K562 (cell line): ENCODE results near the gene NOLC1. TPM values are rescaled to one million over a fixed set of nuclear protein-coding genes. Genes with fewer than 3 reads are reported as not detected.

Experiments
- CXXC5 ChIP-seq: fragments of 250-450 bp; sonication (Bioruptor Pico); IDR thresholded peaks from 2 replicates; pipeline ENCODE4 v1.8.0; 2022; ENCODE audit warnings: inconsistent platforms, mild to moderate bottlenecking, moderate library complexity
- HDAC2 ChIP-seq: fragments of 450-650 bp; IDR thresholded peaks from 2 replicates; pipeline ENCODE4 v1.6.1; 2016; ENCODE audit warnings: mild to moderate bottlenecking
- PHB ChIP-seq: fragments of 250-450 bp; sonication (Bioruptor Pico); IDR thresholded peaks from 2 replicates; pipeline ENCODE4 v1.5.0; 2021
- POLR2A ChIP-seq: fragments of 450-650 bp; conservative IDR thresholded peaks from 2 replicates; pipeline ENCODE4 v1.6.1; 2016
- POLR2H ChIP-seq: IDR thresholded peaks from 2 replicates; pipeline ENCODE4 v1.6.1; 2016; ENCODE audit warnings: missing genetic modification characterization, low read depth, mild to moderate bottlenecking, control low read depth, missing compliant biosample characterization, moderate library complexity
- RAD21 ChIP-seq, 2 experiments: fragments of 250-450 bp in 1 of 2; fragments of 450-650 bp in 1 of 2; sonication (Bioruptor Pico) in 1 of 2; formaldehyde crosslinking in 1 of 2; IDR thresholded peaks in 1 of 2; conservative IDR thresholded peaks in 1 of 2; 2 replicates each; pipeline versions ENCODE4 v1.4.0 to v1.8.0; 2020 to 2022; ENCODE audit warnings: mild to moderate bottlenecking in 2 of 2, moderate library complexity in 1 of 2
- SMAD3 ChIP-seq: fragments of 450-650 bp; formaldehyde crosslinking; conservative IDR thresholded peaks from 2 replicates; pipeline ENCODE4 v1.4.0; 2020; ENCODE audit warnings: mild to moderate bottlenecking
- ZNF239 ChIP-seq: fragments of 250-450 bp; sonication (Bioruptor Pico); IDR thresholded peaks from 2 replicates; pipeline ENCODE4 v1.4.0; 2020; ENCODE audit warnings: mild to moderate bottlenecking
- ZNF280B ChIP-seq: fragments of 250-450 bp; sonication (Bioruptor Pico); IDR thresholded peaks from 2 replicates; pipeline ENCODE4 v1.5.1; 2021; ENCODE audit warnings: mild to moderate bottlenecking
- polyA plus RNA-seq, 8 experiments: library from polyadenylated mRNA; depleted of rRNA in 4 of 8; stranded (reverse) in 5 of 8; unstranded in 3 of 8; fragments of >200 nt; fragmentation: Nextera tagmentation in 2 of 8; fragmentation: Illumina TruSeq in 1 of 8; extraction: Ambion mirVana in 2 of 8; extraction: Trizol in 1 of 8; gene quantifications; 2 replicates each; pipeline versions ENCODE4 v1.2.1 to v1.2.3, GENCODE V29; 2011 to 2014; ENCODE audit warnings: inconsistent platforms in 1 of 8, missing spikeins in 1 of 8
- total RNA-seq, 7 experiments: library from RNA; depleted of rRNA in 6 of 7; stranded (reverse); fragments of >200 nt in 6 of 7; fragmentation: Illumina TruSeq in 2 of 7; extraction: Trizol in 2 of 7; gene quantifications; 2 replicates each; pipeline versions ENCODE4 v1.2.1 to v1.2.3, GENCODE V29; 2011 to 2021; ENCODE audit warnings: low replicate concordance in 1 of 7
- TF ChIP-seq, protein P1 (sequence below): sonication (generic); formaldehyde crosslinking; IDR thresholded peaks from 2 replicates; pipeline ENCODE4 v1.8.0; 2022; ENCODE audit warnings: mild to moderate bottlenecking, missing genetic modification reagents

The NOLC1 gene
- total and polyA plus RNA-seq, 9 of the 15 experiments (the other 6 are each of a cell fraction or from before 2014, with no cell fraction given), result 102 to 310 (median 165) TPM

DNA sequence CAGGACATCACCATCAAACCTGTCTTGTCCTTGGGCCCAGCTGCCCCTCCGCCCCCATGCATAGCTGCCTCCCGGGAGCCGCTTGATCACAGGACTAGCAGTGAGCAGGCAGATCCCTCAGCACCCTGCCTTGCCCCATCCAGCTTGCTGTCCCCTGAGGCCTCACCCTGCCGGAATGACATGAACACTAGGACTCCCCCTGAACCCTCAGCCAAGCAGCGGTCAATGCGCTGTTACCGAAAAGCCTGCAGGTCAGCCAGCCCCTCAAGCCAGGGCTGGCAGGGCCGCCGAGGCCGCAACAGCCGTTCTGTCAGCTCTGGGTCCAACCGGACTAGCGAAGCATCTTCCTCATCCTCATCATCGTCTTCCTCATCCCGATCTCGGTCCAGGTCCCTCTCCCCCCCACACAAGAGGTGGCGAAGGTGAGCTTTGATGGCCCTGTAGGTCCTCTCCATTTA, 5.2 kb upstream of the NOLC1 start (continued):
- TF ChIP-seq, protein P1, sequence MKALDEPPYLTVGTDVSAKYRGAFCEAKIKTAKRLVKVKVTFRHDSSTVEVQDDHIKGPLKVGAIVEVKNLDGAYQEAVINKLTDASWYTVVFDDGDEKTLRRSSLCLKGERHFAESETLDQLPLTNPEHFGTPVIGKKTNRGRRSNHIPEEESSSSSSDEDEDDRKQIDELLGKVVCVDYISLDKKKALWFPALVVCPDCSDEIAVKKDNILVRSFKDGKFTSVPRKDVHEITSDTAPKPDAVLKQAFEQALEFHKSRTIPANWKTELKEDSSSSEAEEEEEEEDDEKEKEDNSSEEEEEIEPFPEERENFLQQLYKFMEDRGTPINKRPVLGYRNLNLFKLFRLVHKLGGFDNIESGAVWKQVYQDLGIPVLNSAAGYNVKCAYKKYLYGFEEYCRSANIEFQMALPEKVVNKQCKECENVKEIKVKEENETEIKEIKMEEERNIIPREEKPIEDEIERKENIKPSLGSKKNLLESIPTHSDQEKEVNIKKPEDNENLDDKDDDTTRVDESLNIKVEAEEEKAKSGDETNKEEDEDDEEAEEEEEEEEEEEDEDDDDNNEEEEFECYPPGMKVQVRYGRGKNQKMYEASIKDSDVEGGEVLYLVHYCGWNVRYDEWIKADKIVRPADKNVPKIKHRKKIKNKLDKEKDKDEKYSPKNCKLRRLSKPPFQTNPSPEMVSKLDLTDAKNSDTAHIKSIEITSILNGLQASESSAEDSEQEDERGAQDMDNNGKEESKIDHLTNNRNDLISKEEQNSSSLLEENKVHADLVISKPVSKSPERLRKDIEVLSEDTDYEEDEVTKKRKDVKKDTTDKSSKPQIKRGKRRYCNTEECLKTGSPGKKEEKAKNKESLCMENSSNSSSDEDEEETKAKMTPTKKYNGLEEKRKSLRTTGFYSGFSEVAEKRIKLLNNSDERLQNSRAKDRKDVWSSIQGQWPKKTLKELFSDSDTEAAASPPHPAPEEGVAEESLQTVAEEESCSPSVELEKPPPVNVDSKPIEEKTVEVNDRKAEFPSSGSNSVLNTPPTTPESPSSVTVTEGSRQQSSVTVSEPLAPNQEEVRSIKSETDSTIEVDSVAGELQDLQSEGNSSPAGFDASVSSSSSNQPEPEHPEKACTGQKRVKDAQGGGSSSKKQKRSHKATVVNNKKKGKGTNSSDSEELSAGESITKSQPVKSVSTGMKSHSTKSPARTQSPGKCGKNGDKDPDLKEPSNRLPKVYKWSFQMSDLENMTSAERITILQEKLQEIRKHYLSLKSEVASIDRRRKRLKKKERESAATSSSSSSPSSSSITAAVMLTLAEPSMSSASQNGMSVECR (CRISPR knock-in tag), result no peak
- TF ChIP-seq PHB, result no peak
- TF ChIP-seq POLR2A, result peak; percentile 47; the same call in 1 of the 2 replicates
- no peak for TF ChIP-seq ZNF239
- no peak for TF ChIP-seq CXXC5 (CRISPR knock-in tag)
- no peak for TF ChIP-seq RAD21 (CRISPR knock-in tag; conservative IDR thresholded peaks at IDR 0.05 in 1 of 2, IDR thresholded peaks at IDR 0.05 in 1 of 2)
- TF ChIP-seq SMAD3, result no peak
- TF ChIP-seq HDAC2, result no peak
- TF ChIP-seq POLR2H (tag), result no peak
- no peak for TF ChIP-seq ZNF280B (CRISPR knock-in tag)
